BJ (cell line): ENCODE data around the gene ATP6V0D1. TPM values are rescaled to one million over a fixed set of nuclear protein-coding genes. Genes with fewer than 3 reads are reported as not detected.

Experiments
- CTCF ChIA-PET: fragments of 350-600 bp; formaldehyde crosslinking; extraction: SDS; loops from one replicate; lab custom pipeline; 2021; ENCODE audit warnings: antibody characterized with exemption, inconsistent platforms; lab: Yijun Ruan, JAX
- POLR2A ChIA-PET: fragments of 300-600 bp; sonication (Branson Sonifier 250); formaldehyde crosslinking; extraction: SDS; loops from one replicate; lab custom pipeline; 2021; ENCODE audit warnings: antibody characterized with exemption; lab: Charles Lee
- DNase-seq: peaks from one replicate; pipeline ENCODE4 v3.0.0-alpha.2; 2011; ENCODE audit warnings: low read depth
- H3K27me3 ChIP-seq: 2 replicates; pipeline ENCODE4 v1.6.0; 2011; ENCODE audit warnings: low read length; ENCODE audit not compliant: control insufficient read depth, insufficient read depth
- H3K36me3 ChIP-seq: 2 replicates; pipeline ENCODE4 v1.5.1; 2011; ENCODE audit warnings: low read length; ENCODE audit not compliant: control insufficient read depth, insufficient read depth
- H3K4me3 ChIP-seq: 2 replicates; pipeline ENCODE4 v1.5.1; 2011; ENCODE audit warnings: low read depth, mild to moderate bottlenecking, control low read depth, low read length
- polyA plus RNA-seq: library from polyadenylated mRNA; depleted of rRNA; stranded (reverse); fragments of >200 nt; gene quantifications from 2 replicates; pipeline ENCODE4 v1.2.3, GENCODE V29; 2011
- TF ChIP-seq, protein P1 (sequence below): IDR thresholded peaks from 2 replicates; pipeline ENCODE4 v1.5.1; 2011; ENCODE audit warnings: low read depth, mild to moderate bottlenecking, control low read depth, inconsistent platforms, low read length, moderate library complexity; ENCODE audit not compliant: insufficient read depth

The ATP6V0D1 gene
- polyA plus RNA-seq, 1 experiment: 155 TPM

GRCh38 chr16:67463059-67463458 is 17.9 kb downstream of the ATP6V0D1 start:
- CTCF ChIA-PET: interaction anchor here (1.3 to 16.9 kb wide), 3 partner anchors 32 to 46 kb away, joined by 3 to 276 read pairs (median 4); partner anchors contain the start of genes HSD11B2 and ZDHHC1
- H3K27me3 ChIP-seq: no peaks in the 10 kb centered on the region
- POLR2A ChIA-PET: no interaction called here

GRCh38 chr16:67462279-67462655 is 18.7 kb downstream of the ATP6V0D1 start:
- TF ChIP-seq, protein P1, sequence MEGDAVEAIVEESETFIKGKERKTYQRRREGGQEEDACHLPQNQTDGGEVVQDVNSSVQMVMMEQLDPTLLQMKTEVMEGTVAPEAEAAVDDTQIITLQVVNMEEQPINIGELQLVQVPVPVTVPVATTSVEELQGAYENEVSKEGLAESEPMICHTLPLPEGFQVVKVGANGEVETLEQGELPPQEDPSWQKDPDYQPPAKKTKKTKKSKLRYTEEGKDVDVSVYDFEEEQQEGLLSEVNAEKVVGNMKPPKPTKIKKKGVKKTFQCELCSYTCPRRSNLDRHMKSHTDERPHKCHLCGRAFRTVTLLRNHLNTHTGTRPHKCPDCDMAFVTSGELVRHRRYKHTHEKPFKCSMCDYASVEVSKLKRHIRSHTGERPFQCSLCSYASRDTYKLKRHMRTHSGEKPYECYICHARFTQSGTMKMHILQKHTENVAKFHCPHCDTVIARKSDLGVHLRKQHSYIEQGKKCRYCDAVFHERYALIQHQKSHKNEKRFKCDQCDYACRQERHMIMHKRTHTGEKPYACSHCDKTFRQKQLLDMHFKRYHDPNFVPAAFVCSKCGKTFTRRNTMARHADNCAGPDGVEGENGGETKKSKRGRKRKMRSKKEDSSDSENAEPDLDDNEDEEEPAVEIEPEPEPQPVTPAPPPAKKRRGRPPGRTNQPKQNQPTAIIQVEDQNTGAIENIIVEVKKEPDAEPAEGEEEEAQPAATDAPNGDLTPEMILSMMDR: no peak
- Histone ChIP-seq H3K4me3 (no peak overlapping the region), H3K27me3 (no peaks in the 10 kb centered on the region), H3K36me3 (peaks cover 2% of the 10 kb centered on the region; the same call in 1 of the 2 replicates)
- no peak for DNase-seq
- ChIA-PET CTCF (interaction anchor here (1.0 to 16.9 kb wide), 4 partner anchors 38 to 91 kb away, joined by 3 to 276 read pairs (median 4); partner anchors contain the start of genes TPPP3 and ZDHHC1), POLR2A (no interaction called here)

More at GRCh38 chr16:67463059-67463458, 17.9 kb downstream of the ATP6V0D1 start:
- Histone ChIP-seq H3K4me3 (no peak overlapping the region), H3K36me3 (peaks cover 2% of the 10 kb centered on the region; the same call in 1 of the 2 replicates)
- TF ChIP-seq, protein P1: no peak
- no peak for DNase-seq

DNA sequence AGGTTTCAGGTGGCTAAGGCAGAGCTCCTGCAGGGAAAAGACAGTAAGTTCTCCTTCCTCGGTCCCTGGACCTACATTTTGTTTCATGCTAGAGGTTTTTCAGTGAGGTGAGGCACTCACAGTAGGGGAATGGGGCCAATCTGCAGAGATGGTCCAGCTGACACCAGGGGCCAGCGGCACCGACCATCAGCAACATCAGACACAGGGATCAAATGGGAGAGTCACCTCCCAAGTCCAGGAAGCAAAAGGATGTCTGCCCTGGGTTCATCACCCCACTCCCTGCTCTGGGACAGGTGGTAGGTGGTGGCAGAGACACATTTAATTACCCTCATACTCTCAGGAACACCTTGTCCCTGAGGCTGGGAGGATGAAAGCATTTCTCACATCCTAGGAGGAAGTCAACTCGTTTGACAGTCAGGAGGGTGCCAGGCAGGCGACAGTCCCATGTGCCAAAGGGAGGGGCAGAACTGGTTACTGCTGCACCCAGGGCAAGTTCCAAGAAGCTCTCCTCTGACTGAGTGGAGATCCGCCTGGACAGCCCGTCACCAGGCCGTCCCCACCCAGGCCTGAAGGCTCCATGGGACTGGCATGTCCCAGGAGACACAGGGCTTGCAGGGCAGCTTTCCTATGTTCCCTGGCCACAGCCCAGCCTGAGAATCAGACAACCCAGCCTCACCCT is 19.2 kb downstream of the ATP6V0D1 start:
- CTCF ChIA-PET: interaction anchor here (0.6 to 16.9 kb wide), 6 partner anchors 15 to 194 kb away, joined by 3 to 276 read pairs (median 4); partner anchors contain the start of genes TPPP3 and ZDHHC1
- TF ChIP-seq, protein P1: no peak
- Histone ChIP-seq H3K36me3 (peaks cover 2% of the 10 kb centered on the region; the same call in 1 of the 2 replicates), H3K27me3 (no peaks in the 10 kb centered on the region), H3K4me3 (no peak overlapping the region)
- POLR2A ChIA-PET: no interaction called here
- DNase-seq: no peak

DNA sequence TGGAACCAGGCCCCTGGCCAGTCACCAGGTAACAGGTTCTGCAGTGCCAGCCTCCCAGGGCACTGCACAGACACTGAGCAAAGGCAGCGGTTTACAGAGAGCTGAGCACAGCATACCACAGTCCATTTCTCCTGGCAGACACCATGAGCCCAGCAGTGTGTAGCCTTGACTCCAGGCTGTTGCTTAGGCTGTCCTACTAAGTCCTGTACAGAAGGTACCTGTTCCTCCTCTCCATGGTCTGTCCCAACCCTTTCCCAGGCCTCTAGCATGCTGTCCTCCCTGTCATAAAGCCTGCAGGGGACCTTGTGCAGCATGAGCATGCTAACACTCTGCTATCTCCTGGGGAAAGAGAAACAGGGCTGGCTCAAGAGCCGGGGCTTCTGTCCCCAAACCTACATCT is 20.0 kb downstream of the ATP6V0D1 start:
- Histone ChIP-seq H3K4me3 (no peak overlapping the region), H3K27me3 (no peaks in the 10 kb centered on the region), H3K36me3 (peaks cover 2% of the 10 kb centered on the region; the same call in 1 of the 2 replicates)
- DNase-seq: no peak
- TF ChIP-seq, protein P1: no peak
- ChIA-PET CTCF (interaction anchor here (7.1 to 16.9 kb wide), 2 partner anchors 15 to 37 kb away, joined by 39 to 276 read pairs; no protein-coding TSS in a partner anchor), POLR2A (no interaction called here)

- H3K4me3 ChIP-seq: no peak overlapping the region
- ChIA-PET POLR2A (no interaction called here), CTCF (interaction anchor here (7.1 to 16.9 kb wide), 2 partner anchors 14 to 36 kb away, joined by 39 to 276 read pairs; no protein-coding TSS in a partner anchor)
- DNase-seq: no peak
- H3K27me3 ChIP-seq: no peaks in the 10 kb centered on the region
- H3K36me3 ChIP-seq: peaks cover 2% of the 10 kb centered on the region; the same call in 1 of the 2 replicates
- TF ChIP-seq, protein P1: no peak
Measured at GRCh38 chr16:67460168-67460567, 20.8 kb downstream of the ATP6V0D1 start.
